SU-DHL-6 (cell line): Measurements from ENCODE around the gene EPHB4.
"Not testable (repeated sequence)": the region's sequence is repeated elsewhere in the genome, so short reads cannot be mapped to it uniquely, and the experiment has no call there.

Experiments
- H2AFZ ChIP-seq: fragments of 200-600 bp; sonication (generic); 2 replicates; pipeline ENCODE4 v1.6.1; 2014; ENCODE audit warnings: low read depth, mild to moderate bottlenecking, moderate library complexity, mixed read lengths, antibody characterized with exemption, low read length; ENCODE audit not compliant: severe bottlenecking
- H3F3A ChIP-seq: fragments of 200-600 bp; shearing (Covaris generic); 2 replicates; pipeline ENCODE4 v1.6.0; 2016; ENCODE audit warnings: antibody characterized with exemption, mild to moderate bottlenecking; ENCODE audit not compliant: insufficient read depth
- H3K27ac ChIP-seq: fragments of 200-600 bp; sonication (generic); 2 replicates; pipeline ENCODE4 v1.5.1; 2016; ENCODE audit warnings: low read depth, mild to moderate bottlenecking, low read length, moderate library complexity, mixed read lengths
- H3K27me3 ChIP-seq: fragments of 200-600 bp; sonication (generic), shearing (Covaris generic); 2 replicates; pipeline ENCODE4 v1.6.0; 2014; ENCODE audit warnings: mild to moderate bottlenecking, low read length
- H3K36me3 ChIP-seq: fragments of 200-600 bp; sonication (generic); 2 replicates; pipeline ENCODE4 v1.6.1; 2014; ENCODE audit warnings: mild to moderate bottlenecking, low read length, mixed read lengths
- H3K4me2 ChIP-seq: fragments of 300-600, 200-600 bp; shearing (Covaris generic), sonication (generic); 2 replicates; pipeline ENCODE4 v1.6.0; 2014; ENCODE audit warnings: low read length, low read depth, mild to moderate bottlenecking; ENCODE audit not compliant: poor library complexity, severe bottlenecking
- H3K4me3 ChIP-seq: fragments of 200-600 bp; sonication (generic); 2 replicates; pipeline ENCODE4 v1.5.1; 2014; ENCODE audit warnings: antibody characterized with exemption, low read length, mild to moderate bottlenecking, mixed read lengths; ENCODE audit not compliant: insufficient read depth, poor library complexity, severe bottlenecking
- H3K79me2 ChIP-seq: fragments of 200-600 bp; sonication (generic); 2 replicates; pipeline ENCODE4 v1.6.1; 2014; ENCODE audit warnings: mild to moderate bottlenecking, low read length, moderate library complexity; ENCODE audit not compliant: insufficient read depth
- H3K9ac ChIP-seq: fragments of 200-600 bp; sonication (generic); 2 replicates; pipeline ENCODE4 v1.7.0; 2014; ENCODE audit warnings: mild to moderate bottlenecking, low read length
- H3K9me2 ChIP-seq: fragments of 200-600 bp; sonication (generic); replicated peaks from 2 replicates; pipeline ENCODE4 v1.6.1; 2014; ENCODE audit warnings: low read length; ENCODE audit not compliant: insufficient read depth
- H3K9me3 ChIP-seq: fragments of 200-600 bp; sonication (generic); 2 replicates; pipeline ENCODE4 v1.6.1; 2014; ENCODE audit warnings: low read length, mixed read lengths; ENCODE audit not compliant: insufficient read depth
- H4K20me1 ChIP-seq: fragments of 200-600 bp; sonication (generic); 2 replicates; pipeline ENCODE4 v1.6.1; 2014; ENCODE audit warnings: low read depth, mild to moderate bottlenecking, antibody characterized with exemption, low read length, moderate library complexity, mixed read lengths
- EZH2phosphoT487 ChIP-seq: fragments of 200-600 bp; sonication (generic), shearing (Covaris generic); conservative IDR thresholded peaks from 2 replicates; pipeline ENCODE4 v1.6.1; 2018; ENCODE audit warnings: mild to moderate bottlenecking, antibody characterized with exemption, low read length, moderate library complexity, mixed read lengths
- TF ChIP-seq, protein P1 (sequence below): fragments of 200-600 bp; sonication (generic); IDR thresholded peaks from one replicate; pipeline ENCODE4 v1.5.1; 2017; ENCODE audit warnings: antibody characterized with exemption, mild to moderate bottlenecking, low read length, moderate library complexity; ENCODE audit not compliant: insufficient read depth, poor library complexity, severe bottlenecking

EPHB4 gene

GRCh38 chr7:100818366-100818765 is 9.0 kb downstream of the EPHB4 start:
- H3K4me2 ChIP-seq: no peak overlapping the region
- no peaks in the 10 kb centered on the region for H3K27me3 ChIP-seq
- no peak overlapping the region for H3K4me3 ChIP-seq
- no peaks in the 10 kb centered on the region for H3K36me3 ChIP-seq
- no peak overlapping the region for H3K27ac ChIP-seq
- no peaks in the 10 kb centered on the region for H3K9me3 ChIP-seq
- H2AFZ ChIP-seq: no peak overlapping the region
- no peaks in the 10 kb centered on the region for H3K9me2 ChIP-seq
- no peak overlapping the region for H3K9ac ChIP-seq
- H3F3A ChIP-seq: no peaks in the 10 kb centered on the region
- no peaks in the 10 kb centered on the region for H4K20me1 ChIP-seq
- TF ChIP-seq, protein P1, sequence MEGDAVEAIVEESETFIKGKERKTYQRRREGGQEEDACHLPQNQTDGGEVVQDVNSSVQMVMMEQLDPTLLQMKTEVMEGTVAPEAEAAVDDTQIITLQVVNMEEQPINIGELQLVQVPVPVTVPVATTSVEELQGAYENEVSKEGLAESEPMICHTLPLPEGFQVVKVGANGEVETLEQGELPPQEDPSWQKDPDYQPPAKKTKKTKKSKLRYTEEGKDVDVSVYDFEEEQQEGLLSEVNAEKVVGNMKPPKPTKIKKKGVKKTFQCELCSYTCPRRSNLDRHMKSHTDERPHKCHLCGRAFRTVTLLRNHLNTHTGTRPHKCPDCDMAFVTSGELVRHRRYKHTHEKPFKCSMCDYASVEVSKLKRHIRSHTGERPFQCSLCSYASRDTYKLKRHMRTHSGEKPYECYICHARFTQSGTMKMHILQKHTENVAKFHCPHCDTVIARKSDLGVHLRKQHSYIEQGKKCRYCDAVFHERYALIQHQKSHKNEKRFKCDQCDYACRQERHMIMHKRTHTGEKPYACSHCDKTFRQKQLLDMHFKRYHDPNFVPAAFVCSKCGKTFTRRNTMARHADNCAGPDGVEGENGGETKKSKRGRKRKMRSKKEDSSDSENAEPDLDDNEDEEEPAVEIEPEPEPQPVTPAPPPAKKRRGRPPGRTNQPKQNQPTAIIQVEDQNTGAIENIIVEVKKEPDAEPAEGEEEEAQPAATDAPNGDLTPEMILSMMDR: no peak
- TF ChIP-seq EZH2phosphoT487: no peak
- H3K79me2 ChIP-seq: no peaks in the 10 kb centered on the region

- Histone ChIP-seq H4K20me1 (no peaks in the 10 kb centered on the region), H2AFZ (no peak overlapping the region), H3K9ac (no peak overlapping the region), H3K79me2 (no peaks in the 10 kb centered on the region), H3K4me2 (no peak overlapping the region), H3K9me3 (no peaks in the 10 kb centered on the region), H3K27me3 (no peaks in the 10 kb centered on the region), H3K9me2 (no peaks in the 10 kb centered on the region), H3K36me3 (no peaks in the 10 kb centered on the region), H3F3A (no peaks in the 10 kb centered on the region), H3K4me3 (no peak overlapping the region), H3K27ac (no peak overlapping the region)
- TF ChIP-seq, protein P1: no peak
- no peak for TF ChIP-seq EZH2phosphoT487
These were observed 10.2 kb downstream of the EPHB4 start for GRCh38 chr7:100817097-100817496.

DNA sequence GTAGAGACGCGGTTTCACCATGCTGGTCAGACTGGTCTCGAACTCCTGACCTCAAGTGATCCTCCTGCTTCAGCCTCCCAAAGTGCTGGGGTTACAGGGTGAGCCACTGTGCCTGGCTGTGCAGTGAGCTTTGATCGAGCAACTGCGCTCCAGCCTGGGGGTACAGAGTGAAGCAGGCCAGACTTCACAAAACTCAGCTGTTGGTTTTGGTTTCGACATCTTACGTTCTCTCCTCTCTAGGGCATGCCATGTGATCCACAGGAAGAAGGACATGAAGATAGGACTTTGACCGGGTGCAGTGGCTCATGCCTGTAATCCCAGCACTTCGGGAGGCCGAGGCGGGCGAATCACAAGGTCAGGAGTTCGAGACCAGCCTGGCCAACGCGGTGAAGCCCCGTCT is 10.8 kb downstream of the EPHB4 start:
- H3K9ac ChIP-seq, H4K20me1 ChIP-seq, H3K27ac ChIP-seq, H3K4me2 ChIP-seq, H3K9me2 ChIP-seq, H3K36me3 ChIP-seq, H3K4me3 ChIP-seq, H3F3A ChIP-seq, H3K9me3 ChIP-seq, H3K79me2 ChIP-seq, H3K27me3 ChIP-seq, H2AFZ ChIP-seq: not testable (repeated sequence)

GRCh38 chr7:100812729-100813128 is 14.6 kb downstream of the EPHB4 start:
- Histone ChIP-seq H3K9ac (no peak overlapping the region), H3K36me3 (no peaks in the 10 kb centered on the region)

More at GRCh38 chr7:100812729-100813128, 14.6 kb downstream of the EPHB4 start:
- Histone ChIP-seq H3K4me3 (no peak overlapping the region), H3F3A (no peaks in the 10 kb centered on the region), H4K20me1 (no peaks in the 10 kb centered on the region), H2AFZ (no peak overlapping the region), H3K27me3 (no peaks in the 10 kb centered on the region), H3K9me3 (no peaks in the 10 kb centered on the region), H3K9me2 (no peaks in the 10 kb centered on the region), H3K79me2 (no peaks in the 10 kb centered on the region), H3K27ac (no peak overlapping the region), H3K4me2 (no peak overlapping the region)
- TF ChIP-seq EZH2phosphoT487: no peak
- TF ChIP-seq, protein P1: no peak
